H1 (cell line): Measurements from ENCODE around the gene NR5A1. TPM values are rescaled to one million over a fixed set of nuclear protein-coding genes. Genes with fewer than 3 reads are reported as not detected.
A peak's percentile ranks its signal among the peaks of the same experiment; 100 is the strongest.

Source experiments
- HDAC2 ChIP-seq, 2 experiments: fragments of 300-600 bp in 1 of 2; sonication (generic) in 1 of 2; IDR thresholded peaks; 2 replicates each; pipeline ENCODE4 v1.6.1; 2011 to 2012; ENCODE audit warnings: low read depth in 2 of 2, low read length in 2 of 2, mild to moderate bottlenecking in 2 of 2, moderate library complexity in 2 of 2, borderline replicate concordance in 1 of 2, inconsistent platforms in 1 of 2
- RAD21 ChIP-seq, 2 experiments: IDR thresholded peaks in 1 of 2; conservative IDR thresholded peaks in 1 of 2; 2 replicates each; pipeline ENCODE4 v1.6.1; 2011; ENCODE audit warnings: low read depth in 2 of 2, low read length in 2 of 2, improper control_type of control experiment in 1 of 2, inconsistent platforms in 1 of 2, mild to moderate bottlenecking in 1 of 2, moderate library complexity in 1 of 2
- RBBP5 ChIP-seq: IDR thresholded peaks from 2 replicates; pipeline ENCODE4 v1.7.1; 2012; ENCODE audit warnings: low read depth, mild to moderate bottlenecking, inconsistent platforms, low read length, moderate library complexity, borderline replicate concordance
- RFX5 ChIP-seq: IDR thresholded peaks from 2 replicates; pipeline ENCODE4 v1.6.1; 2011; ENCODE audit warnings: low read depth, low read length, improper control_type of control experiment, borderline replicate concordance
- polyA plus RNA-seq, 7 experiments: library from polyadenylated mRNA; depleted of rRNA in 3 of 7; stranded (reverse) in 5 of 7; unstranded in 2 of 7; fragments of >200 nt in 5 of 7; fragments of 200-250 nt in 2 of 7; gene quantifications; 1 replicate in 5 of 7; 2 replicates in 1 of 7; 4 replicates in 1 of 7; pipeline versions ENCODE4 v1.2.1 to v1.2.3, GENCODE V29; 2011 to 2013; ENCODE audit warnings: missing spikeins in 2 of 7, mixed read lengths in 2 of 7
- total RNA-seq: library from RNA; stranded (reverse); fragmentation: NEBNext Ultra II Directional; extraction: Animal tissue kit (Norgen Biotek cat#: 25700); gene quantifications from 2 replicates; pipeline ENCODE4 v1.2.1, GENCODE V29; 2021

NR5A1 gene
- total and polyA plus RNA-seq, 2 of the 8 experiments (the other 6 are each of a cell fraction or from before 2014, with no cell fraction given): 0.29 to 0.58 TPM

DNA sequence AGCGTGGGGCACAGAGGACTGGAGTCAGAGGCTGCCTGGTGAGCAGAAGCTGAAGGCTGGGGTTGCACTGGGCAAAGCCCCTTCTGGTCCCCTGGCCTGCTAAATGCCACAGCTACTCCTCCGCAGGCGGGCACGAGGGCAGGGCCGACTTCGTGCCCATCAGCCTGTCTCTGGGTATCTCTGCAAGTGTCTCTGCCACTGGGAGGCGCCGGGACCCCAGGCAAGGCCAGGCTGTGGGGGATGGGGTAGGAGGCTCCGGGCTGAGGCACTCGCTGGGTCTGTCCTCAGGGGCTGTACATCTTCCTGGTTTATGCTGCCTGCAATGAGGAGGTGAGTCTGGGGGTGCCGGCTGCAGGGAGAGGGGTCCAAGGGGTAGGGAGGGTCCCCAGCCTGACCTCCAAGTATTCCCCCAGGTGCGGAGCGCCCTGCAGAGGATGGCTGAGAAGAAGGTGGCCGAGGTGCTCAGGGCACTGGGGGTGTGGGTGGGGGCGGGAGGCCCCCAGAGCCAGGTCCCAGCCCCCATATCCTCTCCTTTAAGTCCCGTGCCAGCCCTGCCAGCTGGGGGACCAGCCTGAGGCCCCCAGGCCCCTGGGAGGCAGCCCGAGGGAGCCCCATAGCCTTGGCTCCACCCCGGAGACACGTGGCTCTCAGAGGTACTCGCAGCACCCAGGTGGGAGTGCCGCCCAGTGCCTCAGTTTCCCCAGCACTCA is 31.9 kb downstream of the NR5A1 start (continued):
- no peak for TF ChIP-seq HDAC2 (IDR thresholded peaks at IDR 0.05; ENCODE audit: borderline replicate concordance in 1 of 2, low read depth in 2 of 2, low read length in 2 of 2)
- TF ChIP-seq RBBP5: no peak
- no peak for TF ChIP-seq RFX5
- peak; percentile 78 to 85 for TF ChIP-seq RAD21 (IDR thresholded peaks at IDR 0.05 in 1 of 2, conservative IDR thresholded peaks at IDR 0.05 in 1 of 2; ENCODE audit: low read depth in 2 of 2, low read length in 2 of 2)
